HepG2 (cell line): ENCODE measurements around the gene NME1. TPM values are rescaled to one million over a fixed set of nuclear protein-coding genes. Genes with fewer than 3 reads are reported as not detected.

Source experiments
- ATAC-seq: fragments of 200-7000 bp; cut with Tn5 transposase; 3 replicates; pipeline ENCODE4 v1.9.1; 2020; ENCODE audit warnings: mild to moderate bottlenecking, moderate library complexity
- BruUV-seq: library from RNA; stranded (reverse); fragments of 400-500 nt; replicated peaks from 2 replicates; lab custom pipeline; 2021; lab: Mats Ljungman, UMichigan
- CTCF ChIA-PET: fragments of 300-600 bp; formaldehyde crosslinking; extraction: SDS; loops from one replicate; lab custom pipeline; 2021; ENCODE audit warnings: low total read pairs, inconsistent platforms, low intra/inter-chr PET ratio; lab: Yijun Ruan, JAX
- POLR2A ChIA-PET: fragments of 350-600 bp; sonication (Branson Sonifier 250); formaldehyde crosslinking; loops from one replicate; lab custom pipeline; 2020; ENCODE audit warnings: antibody characterized with exemption, inconsistent platforms; lab: Yijun Ruan, JAX
- DNase-seq: peaks from one replicate; pipeline ENCODE4 v3.0.0-alpha.2; 2015; ENCODE audit warnings: low spot score
- FAIRE-seq: peaks from 3 replicates; lab custom pipeline; 2011; peaks lifted over from hg19 to GRCh38; lab: Jason Lieb, UNC
- H2AFZ ChIP-seq: one replicate; pipeline ENCODE4 v1.6.1; 2011; ENCODE audit warnings: low read length, inconsistent platforms
- H3K27ac ChIP-seq: fragments of 300-600 bp; 3 replicates; pipeline ENCODE4 v1.8.0; 2011; ENCODE audit warnings: mixed run types, mild to moderate bottlenecking, mixed read lengths, low read length, inconsistent platforms; ENCODE audit not compliant: insufficient read depth; ENCODE audit errors: extremely low read length
- H3K27me3 ChIP-seq, 2 experiments: fragments of 200-600 bp in 1 of 2; 2 replicates in 1 of 2; 3 replicates in 1 of 2; pipeline versions ENCODE4 v1.6.0 to v1.8.0; 2011; ENCODE audit warnings: low read length in 2 of 2, mild to moderate bottlenecking in 2 of 2, moderate library complexity in 2 of 2, inconsistent platforms in 1 of 2; ENCODE audit not compliant: insufficient read depth in 2 of 2, control insufficient read depth in 1 of 2
- H3K36me3 ChIP-seq, 2 experiments: fragments of 200-600 bp in 1 of 2; replicated peaks in 1 of 2; 2 replicates in 1 of 2; 3 replicates in 1 of 2; pipeline versions ENCODE4 v1.5.1 to v1.8.0; 2011; ENCODE audit warnings: low read length in 2 of 2, inconsistent platforms in 1 of 2; ENCODE audit not compliant: insufficient read depth in 2 of 2, control insufficient read depth in 1 of 2
- H3K4me1 ChIP-seq: 2 replicates; pipeline ENCODE4 v1.5.1; 2012; ENCODE audit warnings: low read length, inconsistent platforms; ENCODE audit not compliant: insufficient read depth
- H3K4me2 ChIP-seq: 2 replicates; pipeline ENCODE4 v1.6.0; 2011; ENCODE audit warnings: low read depth, low read length, inconsistent platforms
- H3K4me3 ChIP-seq, 3 experiments: fragments of 200-600 bp in 1 of 3; sonication (generic), shearing (Covaris generic) in 1 of 3; replicated peaks in 1 of 3; 2 replicates each; pipeline ENCODE4 v1.5.1; 2011 to 2016; ENCODE audit warnings: low read length in 3 of 3, inconsistent platforms in 2 of 3, low read depth in 2 of 3, mild to moderate bottlenecking in 2 of 3, control low read depth in 1 of 3, mixed read lengths in 1 of 3; ENCODE audit not compliant: insufficient read depth in 1 of 3
- H3K79me2 ChIP-seq: one replicate; pipeline ENCODE4 v1.6.1; 2011; ENCODE audit warnings: low read length, inconsistent platforms; ENCODE audit not compliant: insufficient read depth
- H3K9ac ChIP-seq: 2 replicates; pipeline ENCODE4 v1.6.0; 2011; ENCODE audit warnings: mild to moderate bottlenecking, low read depth, low read length, inconsistent platforms; ENCODE audit not compliant: insufficient read depth
- H3K9me3 ChIP-seq: 2 replicates; pipeline ENCODE4 v1.5.1; 2012; ENCODE audit warnings: mild to moderate bottlenecking, low read length
- H4K20me1 ChIP-seq: 2 replicates; pipeline ENCODE4 v1.6.0; 2011; ENCODE audit warnings: inconsistent platforms, mild to moderate bottlenecking, low read length, moderate library complexity; ENCODE audit not compliant: insufficient read depth
- AKAP8 ChIP-seq: sonication (generic); formaldehyde crosslinking; IDR thresholded peaks from 2 replicates; pipeline ENCODE4 v1.5.1; 2020; ENCODE audit warnings: mild to moderate bottlenecking, missing genetic modification reagents
- CHCHD3 ChIP-seq: sonication (generic); formaldehyde crosslinking; IDR thresholded peaks from 2 replicates; pipeline ENCODE4 v1.8.0; 2022; ENCODE audit warnings: mild to moderate bottlenecking, missing genetic modification reagents, moderate library complexity
- LRRFIP1 ChIP-seq: sonication (generic); formaldehyde crosslinking; conservative IDR thresholded peaks from 2 replicates; pipeline ENCODE4 v1.4.0; 2020; ENCODE audit warnings: missing genetic modification reagents
- MED8 ChIP-seq: sonication (generic); formaldehyde crosslinking; IDR thresholded peaks from 2 replicates; pipeline ENCODE4 v1.8.1; 2023; ENCODE audit warnings: mild to moderate bottlenecking, missing genetic modification reagents; ENCODE audit not compliant: insufficient replicate concordance
- NONO ChIP-seq, 2 experiments: fragments of 450-650 bp in 1 of 2; sonication (generic) in 1 of 2; formaldehyde crosslinking in 1 of 2; IDR thresholded peaks in 1 of 2; conservative IDR thresholded peaks in 1 of 2; 2 replicates each; pipeline versions ENCODE4 v1.6.1 to v1.8.0; 2017 to 2022; ENCODE audit warnings: mild to moderate bottlenecking in 1 of 2, missing genetic modification reagents in 1 of 2, moderate library complexity in 1 of 2
- PHF20 ChIP-seq: sonication (generic); formaldehyde crosslinking; IDR thresholded peaks from 2 replicates; pipeline ENCODE4 v1.5.0; 2020; ENCODE audit warnings: mild to moderate bottlenecking, missing genetic modification reagents
- POGK ChIP-seq: sonication (generic); formaldehyde crosslinking; conservative IDR thresholded peaks from 2 replicates; pipeline ENCODE4 v1.8.0; 2022; ENCODE audit warnings: mild to moderate bottlenecking, moderate library complexity, missing genetic modification reagents
- TRIM22 ChIP-seq: fragments of 450-650 bp; IDR thresholded peaks from 2 replicates; pipeline ENCODE4 v1.6.1; 2017
- ZFX ChIP-seq: sonication (generic); formaldehyde crosslinking; IDR thresholded peaks from 2 replicates; pipeline ENCODE4 v1.4.0; 2020; ENCODE audit warnings: mild to moderate bottlenecking, low read depth, missing genetic modification reagents, moderate library complexity
- ZIK1 ChIP-seq: sonication (generic); formaldehyde crosslinking; IDR thresholded peaks from 2 replicates; pipeline ENCODE4 v1.5.0; 2020; ENCODE audit warnings: mild to moderate bottlenecking, low read depth, missing genetic modification reagents, borderline replicate concordance
- ZNF24 ChIP-seq: fragments of 450-650 bp; IDR thresholded peaks from 2 replicates; pipeline ENCODE4 v1.6.1; 2017; ENCODE audit warnings: antibody characterized with exemption, mild to moderate bottlenecking
- ZNF496 ChIP-seq: sonication (generic); formaldehyde crosslinking; IDR thresholded peaks from 2 replicates; pipeline ENCODE4 v1.8.1; 2023; ENCODE audit warnings: mild to moderate bottlenecking, moderate library complexity, missing genetic modification reagents; ENCODE audit not compliant: insufficient replicate concordance
- ZNF672 ChIP-seq: sonication (generic); formaldehyde crosslinking; IDR thresholded peaks from 2 replicates; pipeline ENCODE4 v1.8.1; 2022; ENCODE audit warnings: missing genetic modification reagents
- ZNF772 ChIP-seq: sonication (generic); formaldehyde crosslinking; IDR thresholded peaks from 2 replicates; pipeline ENCODE4 v1.5.0; 2020; ENCODE audit warnings: mild to moderate bottlenecking, missing genetic modification reagents
- ZNF792 ChIP-seq: IDR thresholded peaks from 2 replicates; pipeline ENCODE4 v1.6.1; 2016
- ZNF816 ChIP-seq: sonication (generic); formaldehyde crosslinking; IDR thresholded peaks from 2 replicates; pipeline ENCODE4 v1.8.0; 2022; ENCODE audit warnings: missing genetic modification reagents, mild to moderate bottlenecking, borderline replicate concordance
- WGBS: methylation state at CpG from one replicate; pipeline ENCODE4 v1.1.6; 2017; ENCODE audit warnings: low lambda C conversion rate; 5-methylcytosine and 5-hydroxymethylcytosine counted together
- in situ Hi-C: cut with HindIII; loops from 2 replicates; pipeline ENCODE4 v1.10.0; 2017; ENCODE audit warnings: low pct_unique_long_range_greater_than_20kb; ENCODE audit not compliant: extremely low pct_ligation_motif_present
- intact Hi-C: fragments of 100-400 bp; cut with micrococcal nuclease; formaldehyde crosslinking; loops from one replicate; pipeline ENCODE4 v1.10.0; 2022; ENCODE audit not compliant: unreplicated experiment
- polyA plus RNA-seq, 8 experiments: library from polyadenylated mRNA; depleted of rRNA in 3 of 8; stranded (reverse) in 7 of 8; unstranded in 1 of 8; fragments of >200 nt; fragmentation: Illumina TruSeq in 4 of 8; extraction: Trizol in 4 of 8; gene quantifications; 2 replicates each; pipeline versions ENCODE4 v1.2.1 to v1.2.3, GENCODE V29; 2011 to 2016; ENCODE audit warnings: low read depth in 4 of 8, missing spikeins in 1 of 8, mixed read lengths in 1 of 8; ENCODE audit not compliant: insufficient read depth in 1 of 8
- total RNA-seq, 5 experiments: library from RNA; depleted of rRNA; stranded (reverse); fragments of >200 nt; fragmentation: Illumina TruSeq; extraction: Trizol; gene quantifications; 2 replicates each; pipeline ENCODE4 v1.2.3, GENCODE V29; 2016; ENCODE audit warnings: low read depth in 1 of 5

NME1 gene
- total and polyA plus RNA-seq, 2 of the 13 experiments (the other 11 are each of a cell fraction or from before 2014, with no cell fraction given): 295 to 516 TPM

GRCh38 chr17:51166987-51167931 is 13.9 kb downstream of the NME1 start:
- Histone ChIP-seq H3K27ac (peak overlapping the region; percentile 80), H2AFZ (no peak overlapping the region), H3K79me2 (peaks cover 17% of the 10 kb centered on the region), H3K4me2 (peak overlapping the region; percentile 88), H3K4me3 (peak overlapping the region; percentile 70 to 96 (median 88)), H3K9me3 (no peaks in the 10 kb centered on the region), H3K27me3 (no peaks in the 10 kb centered on the region), H3K36me3 (peaks cover 17 to 53% of the 10 kb centered on the region in 2 experiments), H3K9ac (peak overlapping the region; percentile 89), H4K20me1 (no peaks in the 10 kb centered on the region), H3K4me1 (peaks cover 32% of the 10 kb centered on the region)
- peak; percentile 59 for DNase-seq
- CTCF ChIA-PET: interaction anchor here (1.1 to 1.6 kb wide), 2 partner anchors 48 to 166 kb away, joined by 4 to 5 read pairs; no protein-coding TSS in a partner anchor
- no peak for FAIRE-seq
- in situ Hi-C loops: no loop called here
- ATAC-seq: peak; percentile 61
- BruUV-seq: TSS peak; percentile 60
- POLR2A ChIA-PET: interaction anchor here (5.3 kb wide), 1 partner anchor 13 kb away, joined by 43 read pairs; the partner anchor contains the start of gene NME1
- intact Hi-C loops: loop anchor here (2.0 to 5.0 kb wide), 2 partner anchors 94 to 165 kb away; partner anchors contain the start of genes MBTD1 and UTP18
- WGBS: 20% methylated on average over 32 of the region's 42 CpGs
- 0 out of 2 replicates have a peak, but pooled peaks have one; percentile 11 for TF ChIP-seq POGK (CRISPR knock-in tag)
- TF ChIP-seq NONO (IDR thresholded peaks at IDR 0.05): no peak
- TF ChIP-seq NONO (CRISPR knock-in tag; conservative IDR thresholded peaks at IDR 0.05): no peak; the same call in 1 of the 2 replicates
- no peak; the same call in 1 of the 2 replicates for TF ChIP-seq AKAP8 (CRISPR knock-in tag)
- TF ChIP-seq ZNF772 (CRISPR knock-in tag): no peak; the same call in 1 of the 2 replicates
- peak; percentile 71; the same call in 1 of the 2 replicates for TF ChIP-seq ZNF792 (CRISPR knock-in tag)
- peak; percentile 66; the same call in 1 of the 2 replicates for TF ChIP-seq ZNF816 (CRISPR knock-in tag)
- TF ChIP-seq ZIK1 (CRISPR knock-in tag): no peak
- 0 out of 2 replicates have a peak, but pooled peaks have one; percentile 16 for TF ChIP-seq PHF20 (CRISPR knock-in tag)
- no peak for TF ChIP-seq CHCHD3 (CRISPR knock-in tag)
- TF ChIP-seq LRRFIP1: 0 out of 2 replicates have a peak, but pooled peaks have one; percentile 10
- peak; percentile 5; the same call in 1 of the 2 replicates for TF ChIP-seq ZFX (CRISPR knock-in tag)
- TF ChIP-seq ZNF24: no peak
- TF ChIP-seq ZNF496 (CRISPR knock-in tag): no peak
- TF ChIP-seq TRIM22: no peak
- TF ChIP-seq MED8 (CRISPR knock-in tag): no peak
- no peak for TF ChIP-seq ZNF672 (CRISPR knock-in tag)
